ENCODE data around the gene RGS16.

DNA sequence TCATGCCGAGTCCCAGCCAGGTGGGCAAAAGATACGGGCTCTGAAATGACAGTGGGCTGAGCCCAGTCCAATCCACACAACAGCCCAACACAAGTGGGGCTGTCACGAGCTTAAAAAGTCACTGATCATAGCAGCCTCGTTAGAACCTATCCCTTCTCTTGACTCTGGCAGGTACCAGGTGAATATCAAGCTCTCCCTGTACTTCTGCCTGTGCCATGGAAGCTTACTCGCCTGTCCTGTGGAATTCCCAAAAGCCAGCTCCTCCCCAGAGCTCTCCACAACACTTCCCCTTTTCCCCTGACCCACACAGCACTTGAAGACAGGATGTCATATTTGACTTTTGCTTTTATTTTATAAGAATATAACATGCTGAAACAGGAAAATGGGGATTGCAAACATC, 5.9 kb downstream of the RGS16 start:
- TF ChIP-seq, protein P1, sequence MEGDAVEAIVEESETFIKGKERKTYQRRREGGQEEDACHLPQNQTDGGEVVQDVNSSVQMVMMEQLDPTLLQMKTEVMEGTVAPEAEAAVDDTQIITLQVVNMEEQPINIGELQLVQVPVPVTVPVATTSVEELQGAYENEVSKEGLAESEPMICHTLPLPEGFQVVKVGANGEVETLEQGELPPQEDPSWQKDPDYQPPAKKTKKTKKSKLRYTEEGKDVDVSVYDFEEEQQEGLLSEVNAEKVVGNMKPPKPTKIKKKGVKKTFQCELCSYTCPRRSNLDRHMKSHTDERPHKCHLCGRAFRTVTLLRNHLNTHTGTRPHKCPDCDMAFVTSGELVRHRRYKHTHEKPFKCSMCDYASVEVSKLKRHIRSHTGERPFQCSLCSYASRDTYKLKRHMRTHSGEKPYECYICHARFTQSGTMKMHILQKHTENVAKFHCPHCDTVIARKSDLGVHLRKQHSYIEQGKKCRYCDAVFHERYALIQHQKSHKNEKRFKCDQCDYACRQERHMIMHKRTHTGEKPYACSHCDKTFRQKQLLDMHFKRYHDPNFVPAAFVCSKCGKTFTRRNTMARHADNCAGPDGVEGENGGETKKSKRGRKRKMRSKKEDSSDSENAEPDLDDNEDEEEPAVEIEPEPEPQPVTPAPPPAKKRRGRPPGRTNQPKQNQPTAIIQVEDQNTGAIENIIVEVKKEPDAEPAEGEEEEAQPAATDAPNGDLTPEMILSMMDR (optimal IDR thresholded peaks at IDR 0.05 in 1 of 3, IDR thresholded peaks at IDR 0.05 in 1 of 3, conservative IDR thresholded peaks at IDR 0.05 in 1 of 3; ENCODE audit: extremely low read depth in 1 of 3, insufficient read depth in 2 of 3, low read length in 3 of 3), result no peak
- no peak for TF ChIP-seq EZH2 (IDR thresholded peaks at IDR 0.05; ENCODE audit: low read length)

Measured in keratinocyte (primary cell).